CD14-positive monocyte (primary cell): ENCODE data around the gene KRTAP1-1. TPM values are rescaled to one million over a fixed set of nuclear protein-coding genes. Genes with fewer than 3 reads are reported as not detected.
"Not testable (repeated sequence)": the region's sequence is repeated elsewhere in the genome, so short reads cannot be mapped to it uniquely, and the experiment has no call there.

Source experiments
- DNase-seq, 3 donors: peaks; one replicate each; pipeline ENCODE4 v3.0.0-alpha.2; 2011 to 2022
- H2AFZ ChIP-seq: 2 replicates; pipeline ENCODE4 v1.6.0; 2012; ENCODE audit warnings: mild to moderate bottlenecking, low read depth, low read length, inconsistent platforms; ENCODE audit not compliant: insufficient read depth, poor library complexity, severe bottlenecking
- H3K27ac ChIP-seq, 2 donors: 1 replicate in 1 of 2; 2 replicates in 1 of 2; pipeline ENCODE4 v1.5.1; 2012 to 2013; ENCODE audit warnings: low read length in 2 of 2, control low read depth in 1 of 2, inconsistent platforms in 1 of 2, low read depth in 1 of 2, mild to moderate bottlenecking in 1 of 2
- H3K27me3 ChIP-seq, 2 donors: one replicate each; pipeline versions ENCODE4 v1.6.0 to v1.6.1; 2011 to 2013; ENCODE audit warnings: low read length in 2 of 2; ENCODE audit not compliant: control insufficient read depth in 2 of 2, insufficient read depth in 2 of 2
- H3K36me3 ChIP-seq, 2 donors: replicated peaks in 1 of 2; 1 replicate in 1 of 2; 2 replicates in 1 of 2; pipeline versions ENCODE4 v1.5.1 to v1.6.1; 2012 to 2013; ENCODE audit warnings: low read length in 2 of 2, control low read depth in 1 of 2, inconsistent platforms in 1 of 2, mild to moderate bottlenecking in 1 of 2; ENCODE audit not compliant: insufficient read depth in 2 of 2, control insufficient read depth in 1 of 2
- H3K4me1 ChIP-seq, 2 donors: 1 replicate in 1 of 2; 2 replicates in 1 of 2; pipeline versions ENCODE4 v1.5.1 to v1.6.1; 2012 to 2013; ENCODE audit warnings: low read length in 2 of 2, control low read depth in 1 of 2, inconsistent platforms in 1 of 2, mild to moderate bottlenecking in 1 of 2, moderate library complexity in 1 of 2; ENCODE audit not compliant: insufficient read depth in 2 of 2, control insufficient read depth in 1 of 2
- H3K4me2 ChIP-seq: replicated peaks from 2 replicates; pipeline ENCODE3; 2012; ENCODE audit warnings: low read length, moderate library complexity, mild to moderate bottlenecking; ENCODE audit not compliant: poor library complexity, severe bottlenecking; ENCODE audit errors: extremely low read depth
- H3K4me3 ChIP-seq, 3 experiments: fragments of 200-600 bp in 1 of 3; sonication (generic) in 1 of 3; replicated peaks in 1 of 3; 1 replicate in 2 of 3; 2 replicates in 1 of 3; pipeline ENCODE4 v1.5.1; 2011 to 2013; ENCODE audit warnings: low read length in 3 of 3, mild to moderate bottlenecking in 3 of 3, control low read depth in 2 of 3, low read depth in 2 of 3, inconsistent platforms in 1 of 3, moderate library complexity in 1 of 3
- H3K79me2 ChIP-seq: 2 replicates; pipeline ENCODE4 v1.6.0; 2012; ENCODE audit warnings: mild to moderate bottlenecking, control low read depth, inconsistent platforms, low read length, moderate library complexity; ENCODE audit not compliant: insufficient read depth
- H3K9ac ChIP-seq: 2 replicates; pipeline ENCODE4 v1.6.0; 2017; ENCODE audit warnings: low read length, mild to moderate bottlenecking; ENCODE audit not compliant: insufficient read depth, poor library complexity, severe bottlenecking
- H3K9me3 ChIP-seq, 2 donors: replicated peaks in 1 of 2; 1 replicate in 1 of 2; 2 replicates in 1 of 2; pipeline versions ENCODE4 v1.5.1 to v1.6.1; 2012 to 2013; ENCODE audit warnings: low read length in 2 of 2, control low read depth in 1 of 2; ENCODE audit not compliant: control insufficient read depth in 1 of 2, insufficient read depth in 1 of 2
- H4K20me1 ChIP-seq: 2 replicates; pipeline ENCODE4 v1.6.0; 2012; ENCODE audit warnings: mild to moderate bottlenecking, low read length, control low read depth, moderate library complexity; ENCODE audit not compliant: insufficient read depth
- H3K27ac Mint-ChIP-seq, 7 donors: one replicate each; pipeline ENCODE4 v1.8.0; 2020; ENCODE audit warnings: mild to moderate bottlenecking in 7 of 7, mixed read lengths in 7 of 7, moderate library complexity in 6 of 7, inconsistent platforms in 2 of 7
- H3K27me3 Mint-ChIP-seq, 3 donors: one replicate each; pipeline ENCODE4 v1.8.0; 2021 to 2022; ENCODE audit warnings: low read depth in 3 of 3, mild to moderate bottlenecking in 3 of 3, mixed read lengths in 3 of 3, moderate library complexity in 3 of 3, inconsistent platforms in 1 of 3
- H3K36me3 Mint-ChIP-seq, 2 donors: one replicate each; pipeline ENCODE4 v1.8.0; 2020; ENCODE audit warnings: mixed read lengths in 2 of 2, inconsistent platforms in 1 of 2, mild to moderate bottlenecking in 1 of 2
- H3K4me1 Mint-ChIP-seq: one replicate; pipeline ENCODE4 v1.8.0; 2020; ENCODE audit warnings: mild to moderate bottlenecking, mixed read lengths
- H3K4me3 Mint-ChIP-seq, 2 donors: one replicate each; pipeline ENCODE4 v1.8.0; 2020; ENCODE audit warnings: mild to moderate bottlenecking in 2 of 2, mixed read lengths in 2 of 2, moderate library complexity in 1 of 2
- H3K9me3 Mint-ChIP-seq, 7 donors: one replicate each; pipeline ENCODE4 v1.8.0; 2020 to 2022; ENCODE audit warnings: mixed read lengths in 7 of 7, mild to moderate bottlenecking in 6 of 7, moderate library complexity in 6 of 7, inconsistent platforms in 2 of 7
- WGBS: methylation state at CpG from one replicate; pipeline ENCODE4 v1.1.5; 2013; ENCODE audit warnings: missing lambda C conversion rate; ENCODE audit not compliant: insufficient coverage; 5-methylcytosine and 5-hydroxymethylcytosine counted together
- intact Hi-C, 2 donors: fragments of 100-400 bp; cut with micrococcal nuclease; formaldehyde crosslinking; loops; one replicate each; pipeline versions ENCODE4 v1.15.0 to v1.15.1; 2023
- polyA plus RNA-seq, 3 donors: library from polyadenylated mRNA; depleted of rRNA in 1 of 3; unstranded in 2 of 3; stranded (reverse) in 1 of 3; fragments of 300-500 nt in 2 of 3; fragments of >200 nt in 1 of 3; fragmentation: Illumina TruSeq in 2 of 3; gene quantifications; 1 replicate in 2 of 3; 2 replicates in 1 of 3; pipeline ENCODE4 v1.2.3, GENCODE V29; 2012 to 2021
- TF ChIP-seq, protein P1 (sequence below): fragments of 200-600 bp; IDR thresholded peaks from one replicate; pipeline ENCODE4 v1.8.0; 2022; ENCODE audit warnings: antibody characterized with exemption, mild to moderate bottlenecking

KRTAP1-1 gene
- polyA plus RNA-seq, 3 donors, result not detected

DNA sequence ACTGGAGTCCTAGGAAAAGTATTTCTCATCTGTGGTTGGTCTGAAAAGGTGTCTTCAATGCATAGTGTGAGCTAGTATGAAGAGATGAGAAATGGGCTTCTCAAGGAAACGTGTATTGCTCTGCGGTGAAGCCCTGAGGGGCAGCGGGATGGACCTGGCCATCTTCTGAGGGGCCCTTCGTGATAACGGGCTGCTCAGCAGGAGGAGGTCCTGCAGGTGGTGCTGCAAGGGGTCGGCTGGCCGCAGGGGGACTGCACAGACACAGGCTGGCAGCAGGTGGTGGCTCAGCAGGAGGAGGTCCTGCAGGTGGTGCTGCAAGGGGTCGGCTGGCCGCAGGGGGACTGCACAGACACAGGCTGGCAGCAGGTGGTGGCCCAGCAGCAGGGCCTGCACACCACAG, 13.3 kb upstream of the KRTAP1-1 start:
- H4K20me1 ChIP-seq, H3K4me3 ChIP-seq, H3K36me3 Mint-ChIP-seq, H3K36me3 ChIP-seq, H3K9me3 ChIP-seq, H3K9me3 Mint-ChIP-seq, H3K27ac Mint-ChIP-seq, DNase-seq, intact Hi-C loops, H3K4me1 Mint-ChIP-seq, H3K9ac ChIP-seq, H3K4me3 Mint-ChIP-seq, H3K27ac ChIP-seq, H2AFZ ChIP-seq, H3K79me2 ChIP-seq, H3K4me2 ChIP-seq, H3K4me1 ChIP-seq: not testable (repeated sequence)
- H3K27me3 ChIP-seq, result peaks cover 3 to 11% of the 10 kb centered on the region in 2 donors
- peaks cover 9 to 18% (median 11%) of the 10 kb centered on the region in 3 donors for H3K27me3 Mint-ChIP-seq
- 98% methylated on average over 5 of the region's 9 CpGs for WGBS

DNA sequence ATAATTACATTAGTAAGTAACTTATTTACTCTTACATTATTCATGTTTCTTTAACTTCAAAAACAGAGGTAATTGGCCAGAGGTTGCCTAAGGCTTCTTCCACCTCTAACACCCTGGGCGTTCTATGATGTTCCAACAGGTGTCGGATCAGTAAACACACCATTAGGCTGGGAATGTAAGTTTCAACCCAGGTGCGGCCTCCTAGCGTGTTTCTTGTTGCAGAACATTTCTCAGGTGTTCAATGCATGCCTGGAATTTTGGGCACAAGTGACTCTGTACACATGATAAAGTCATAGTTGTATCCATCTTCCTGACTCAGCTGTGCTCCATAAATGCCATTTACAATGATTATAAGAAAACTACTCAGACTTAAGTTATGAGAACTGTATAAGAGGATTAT, 12.8 kb upstream of the KRTAP1-1 start:
- no peak overlapping the region for H3K4me3 Mint-ChIP-seq
- H3K9ac ChIP-seq, result no peak overlapping the region
- no peaks in the 10 kb centered on the region for H3K36me3 Mint-ChIP-seq
- DNase-seq, result no peak
- no peaks in the 10 kb centered on the region for H3K36me3 ChIP-seq
- peaks cover 0 to 9% (median 2%) of the 10 kb centered on the region in 7 donors for H3K9me3 Mint-ChIP-seq
- H3K27me3 ChIP-seq, result peaks cover under 1 to 10% of the 10 kb centered on the region in 2 donors
- no peaks in the 10 kb centered on the region for H3K4me1 Mint-ChIP-seq
- TF ChIP-seq, protein P1, sequence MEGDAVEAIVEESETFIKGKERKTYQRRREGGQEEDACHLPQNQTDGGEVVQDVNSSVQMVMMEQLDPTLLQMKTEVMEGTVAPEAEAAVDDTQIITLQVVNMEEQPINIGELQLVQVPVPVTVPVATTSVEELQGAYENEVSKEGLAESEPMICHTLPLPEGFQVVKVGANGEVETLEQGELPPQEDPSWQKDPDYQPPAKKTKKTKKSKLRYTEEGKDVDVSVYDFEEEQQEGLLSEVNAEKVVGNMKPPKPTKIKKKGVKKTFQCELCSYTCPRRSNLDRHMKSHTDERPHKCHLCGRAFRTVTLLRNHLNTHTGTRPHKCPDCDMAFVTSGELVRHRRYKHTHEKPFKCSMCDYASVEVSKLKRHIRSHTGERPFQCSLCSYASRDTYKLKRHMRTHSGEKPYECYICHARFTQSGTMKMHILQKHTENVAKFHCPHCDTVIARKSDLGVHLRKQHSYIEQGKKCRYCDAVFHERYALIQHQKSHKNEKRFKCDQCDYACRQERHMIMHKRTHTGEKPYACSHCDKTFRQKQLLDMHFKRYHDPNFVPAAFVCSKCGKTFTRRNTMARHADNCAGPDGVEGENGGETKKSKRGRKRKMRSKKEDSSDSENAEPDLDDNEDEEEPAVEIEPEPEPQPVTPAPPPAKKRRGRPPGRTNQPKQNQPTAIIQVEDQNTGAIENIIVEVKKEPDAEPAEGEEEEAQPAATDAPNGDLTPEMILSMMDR, result no peak
- H3K79me2 ChIP-seq, result no peaks in the 10 kb centered on the region
- no peak overlapping the region for H3K27ac Mint-ChIP-seq
- no peak overlapping the region for H3K27ac ChIP-seq
- 96% methylated on average over 3 of the region's 4 CpGs for WGBS
- H3K4me1 ChIP-seq, result no peaks in the 10 kb centered on the region
- no peak overlapping the region for H3K4me2 ChIP-seq
- peaks cover 5 to 13% (median 8%) of the 10 kb centered on the region in 3 donors for H3K27me3 Mint-ChIP-seq
- intact Hi-C loops, result no loop called here
- no peaks in the 10 kb centered on the region for H3K9me3 ChIP-seq
- H4K20me1 ChIP-seq, result no peaks in the 10 kb centered on the region
- no peak overlapping the region for H2AFZ ChIP-seq
- no peak overlapping the region for H3K4me3 ChIP-seq
